ENCODE results near the gene PINLYP. TPM values are rescaled to one million over a fixed set of nuclear protein-coding genes. Genes with fewer than 3 reads are reported as not detected.

Gene PINLYP
- polyA plus RNA-seq, 2 of the 4 experiments (the other 2 are of a cell fraction), result 0.27 TPM; not detected in 1

DNA sequence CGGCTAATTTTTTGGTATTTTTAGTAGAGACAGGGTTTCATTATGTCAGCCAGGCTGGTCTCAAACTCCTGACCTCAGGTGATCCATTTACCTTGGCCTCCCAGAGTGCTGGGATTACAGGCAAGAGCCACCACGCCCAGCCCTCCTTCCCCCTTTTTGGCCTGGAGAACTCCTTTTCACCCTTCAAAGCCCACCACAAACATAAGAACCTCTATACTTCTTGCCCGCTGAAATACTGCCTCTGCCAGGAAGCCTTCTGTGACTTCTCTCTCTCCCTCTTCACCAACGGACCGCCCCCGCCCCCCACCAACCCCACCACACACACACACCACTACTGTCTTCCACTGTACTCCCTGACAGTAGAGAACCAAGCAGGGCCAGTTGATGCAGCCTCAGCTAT is 41.4 kb downstream of the PINLYP start:
- DNase-seq (ENCODE audit: low read depth in 1 of 2, low spot score in 1 of 2) (no peak), FAIRE-seq (no peak), ATAC-seq (no peak)
- CTCF ChIA-PET, result interaction anchor here (1.0 kb wide), 2 partner anchors 61 to 98 kb away, joined by 3 read pairs; no protein-coding TSS in a partner anchor
- H3K4me3 ChIP-seq, result no peak overlapping the region
- H3K4me1 ChIP-seq, result peaks cover 12% of the 10 kb centered on the region
- H3K27ac ChIP-seq, result no peak overlapping the region
- H3K4me2 ChIP-seq, result no peak overlapping the region
- POLR2A ChIA-PET, result no interaction called here
- 89% methylated on average over 6 of the region's 6 CpGs for WGBS (ENCODE audit: missing lambda C conversion rate)
- no peaks in the 10 kb centered on the region for H3K9me3 ChIP-seq
- no peak for TF ChIP-seq RCOR1 (IDR thresholded peaks at IDR 0.05; ENCODE audit: low read depth, low read length)
- TF ChIP-seq CHD2 (IDR thresholded peaks at IDR 0.05; ENCODE audit: low read length, partially characterized antibody), result no peak
- TF ChIP-seq NFE2L2 (conservative IDR thresholded peaks at IDR 0.05; ENCODE audit: low read length), result no peak
- TF ChIP-seq RARB (CRISPR knock-in tag; IDR thresholded peaks at IDR 0.05), result no peak
- no peak for TF ChIP-seq BHLHE40 (IDR thresholded peaks at IDR 0.05; ENCODE audit: low read depth, low read length)
- no peak for TF ChIP-seq KDM5A (IDR thresholded peaks at IDR 0.05)
- TF ChIP-seq, protein P1, sequence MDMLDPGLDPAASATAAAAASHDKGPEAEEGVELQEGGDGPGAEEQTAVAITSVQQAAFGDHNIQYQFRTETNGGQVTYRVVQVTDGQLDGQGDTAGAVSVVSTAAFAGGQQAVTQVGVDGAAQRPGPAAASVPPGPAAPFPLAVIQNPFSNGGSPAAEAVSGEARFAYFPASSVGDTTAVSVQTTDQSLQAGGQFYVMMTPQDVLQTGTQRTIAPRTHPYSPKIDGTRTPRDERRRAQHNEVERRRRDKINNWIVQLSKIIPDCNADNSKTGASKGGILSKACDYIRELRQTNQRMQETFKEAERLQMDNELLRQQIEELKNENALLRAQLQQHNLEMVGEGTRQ (IDR thresholded peaks at IDR 0.05), result no peak

DNA sequence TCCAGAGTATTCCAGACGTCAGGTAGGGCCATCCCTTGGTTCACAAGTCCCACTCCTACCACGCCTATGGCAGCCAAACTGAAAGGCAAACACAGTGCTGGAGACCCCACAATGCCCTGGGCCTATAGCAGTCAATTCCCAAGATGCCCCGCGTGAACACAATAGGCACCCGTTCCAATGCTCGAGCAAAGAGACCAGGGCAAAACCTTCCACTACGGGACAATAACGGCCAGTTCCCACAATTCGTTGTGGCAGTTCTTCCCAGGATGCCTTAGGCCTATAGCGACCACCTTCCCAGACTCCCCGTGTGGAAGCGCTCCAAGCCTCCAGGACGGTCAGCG is 43.3 kb downstream of the PINLYP start:
- peaks cover 12% of the 10 kb centered on the region for H3K4me1 ChIP-seq
- TF ChIP-seq FOXS1 (CRISPR knock-in tag; IDR thresholded peaks at IDR 0.05) (0 out of 2 replicates have a peak, but pooled peaks have one; percentile 31), POLR2AphosphoS2 (conservative IDR thresholded peaks at IDR 0.05; ENCODE audit: low read length) (no peak), HOXB13 (CRISPR knock-in tag; IDR thresholded peaks at IDR 0.05; ENCODE audit: low read depth) (peak; percentile 87), HOXA7 (CRISPR knock-in tag; IDR thresholded peaks at IDR 0.05) (peak; percentile 59; the same call in 1 of the 2 replicates), HDAC2 (IDR thresholded peaks at IDR 0.05) (no peak), EHMT2 (IDR thresholded peaks at IDR 0.05; ENCODE audit: low read depth) (no peak), TFCP2L1 (CRISPR knock-in tag; IDR thresholded peaks at IDR 0.05) (no peak), ZNF302 (CRISPR knock-in tag; IDR thresholded peaks at IDR 0.05) (peak; percentile 84), BHLHE40 (IDR thresholded peaks at IDR 0.05; ENCODE audit: low read depth, low read length) (no peak), ESRRA (IDR thresholded peaks at IDR 0.05; ENCODE audit: borderline replicate concordance, low read length) (no peak), NR3C1 (IDR thresholded peaks at IDR 0.05) (no peak), NPAS2 (CRISPR knock-in tag; IDR thresholded peaks at IDR 0.05; ENCODE audit: borderline replicate concordance) (no peak), POLR2A (IDR thresholded peaks at IDR 0.05; ENCODE audit: low read length) (no peak), FOSB (CRISPR knock-in tag; IDR thresholded peaks at IDR 0.05) (peak; percentile 50; the same call in 1 of the 2 replicates)
- TF ChIP-seq, protein P2, sequence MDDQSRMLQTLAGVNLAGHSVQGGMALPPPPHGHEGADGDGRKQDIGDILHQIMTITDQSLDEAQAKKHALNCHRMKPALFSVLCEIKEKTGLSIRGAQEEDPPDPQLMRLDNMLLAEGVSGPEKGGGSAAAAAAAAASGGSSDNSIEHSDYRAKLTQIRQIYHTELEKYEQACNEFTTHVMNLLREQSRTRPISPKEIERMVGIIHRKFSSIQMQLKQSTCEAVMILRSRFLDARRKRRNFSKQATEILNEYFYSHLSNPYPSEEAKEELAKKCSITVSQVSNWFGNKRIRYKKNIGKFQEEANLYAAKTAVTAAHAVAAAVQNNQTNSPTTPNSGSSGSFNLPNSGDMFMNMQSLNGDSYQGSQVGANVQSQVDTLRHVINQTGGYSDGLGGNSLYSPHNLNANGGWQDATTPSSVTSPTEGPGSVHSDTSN (IDR thresholded peaks at IDR 0.05), result no peak
- TF ChIP-seq, protein P3, sequence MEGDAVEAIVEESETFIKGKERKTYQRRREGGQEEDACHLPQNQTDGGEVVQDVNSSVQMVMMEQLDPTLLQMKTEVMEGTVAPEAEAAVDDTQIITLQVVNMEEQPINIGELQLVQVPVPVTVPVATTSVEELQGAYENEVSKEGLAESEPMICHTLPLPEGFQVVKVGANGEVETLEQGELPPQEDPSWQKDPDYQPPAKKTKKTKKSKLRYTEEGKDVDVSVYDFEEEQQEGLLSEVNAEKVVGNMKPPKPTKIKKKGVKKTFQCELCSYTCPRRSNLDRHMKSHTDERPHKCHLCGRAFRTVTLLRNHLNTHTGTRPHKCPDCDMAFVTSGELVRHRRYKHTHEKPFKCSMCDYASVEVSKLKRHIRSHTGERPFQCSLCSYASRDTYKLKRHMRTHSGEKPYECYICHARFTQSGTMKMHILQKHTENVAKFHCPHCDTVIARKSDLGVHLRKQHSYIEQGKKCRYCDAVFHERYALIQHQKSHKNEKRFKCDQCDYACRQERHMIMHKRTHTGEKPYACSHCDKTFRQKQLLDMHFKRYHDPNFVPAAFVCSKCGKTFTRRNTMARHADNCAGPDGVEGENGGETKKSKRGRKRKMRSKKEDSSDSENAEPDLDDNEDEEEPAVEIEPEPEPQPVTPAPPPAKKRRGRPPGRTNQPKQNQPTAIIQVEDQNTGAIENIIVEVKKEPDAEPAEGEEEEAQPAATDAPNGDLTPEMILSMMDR (IDR thresholded peaks at IDR 0.05), result no peak
- DNase-seq (ENCODE audit: low read depth in 1 of 2, low spot score in 1 of 2), result peak; percentile 53 to 62
- H3K4me3 ChIP-seq, result peak overlapping the region; percentile 65
- peak; percentile 54 to 66 for ATAC-seq
- H3K4me2 ChIP-seq, result peak overlapping the region; percentile 92
- H3K9me3 ChIP-seq, result no peaks in the 10 kb centered on the region
- CTCF ChIA-PET, result interaction anchor here (1.0 kb wide), 1 partner anchor 19 kb away, joined by 4 read pairs; no protein-coding TSS in a partner anchor
- peak overlapping the region; percentile 86 to 94 for H3K27ac ChIP-seq
- POLR2A ChIA-PET, result interaction anchor here (0.7 to 1.1 kb wide), 2 partner anchors 50 kb away, joined by 3 to 10 read pairs; no protein-coding TSS in a partner anchor
- FAIRE-seq, result no peak
- WGBS (ENCODE audit: missing lambda C conversion rate), result 2% methylated on average over 14 of the region's 14 CpGs

Data from A549 (cell line).